ENCODE measurements around the gene MUC22. TPM values are rescaled to one million over a fixed set of nuclear protein-coding genes. Genes with fewer than 3 reads are reported as not detected.
A peak's percentile ranks its signal among the peaks of the same experiment; 100 is the strongest.
"Not testable (repeated sequence)": the region's sequence is repeated elsewhere in the genome, so short reads cannot be mapped to it uniquely, and the experiment has no call there.

The MUC22 gene
- total RNA-seq, 2 experiments from 2014 or later: not detected

- DNase-seq: peak in 9 of 14 experiments; percentile 4 to 57 (median 45)
- H3K27me3 ChIP-seq (ENCODE audit: control insufficient read depth in 1 of 2, insufficient read depth in 2 of 2, low read length in 2 of 2): peaks cover 0 to under 1% of the 10 kb centered on the region in 2 experiments
- Mint-ChIP-seq H3K36me3 (ENCODE audit: low read depth) (no peaks in the 10 kb centered on the region), H3K4me3 (no peak overlapping the region), H3K9me3 (no peaks in the 10 kb centered on the region), H3K27ac (no peak overlapping the region), H3K27me3 (peaks cover 42% of the 10 kb centered on the region), H3K4me1 (ENCODE audit: low read depth) (no peaks in the 10 kb centered on the region)
- H3K9me3 ChIP-seq (ENCODE audit: control insufficient read depth in 1 of 2, insufficient read depth in 1 of 2, low read length in 2 of 2): no peaks in the 10 kb centered on the region
- POLR2A ChIA-PET: interaction anchor here (1.0 kb wide), 1 partner anchor 100 kb away, joined by 3 read pairs; no protein-coding TSS in a partner anchor
- H3K4me3 ChIP-seq (ENCODE audit: low read length): no peak overlapping the region
- intact Hi-C loops (cut with DNase I, micrococcal nuclease): no loop called here
- H3K36me3 ChIP-seq (ENCODE audit: insufficient read depth, low read length): no peaks in the 10 kb centered on the region
- CTCF ChIA-PET: interaction anchor here (0.9 kb wide), 1 partner anchor 37 kb away, joined by 5 read pairs; no protein-coding TSS in a partner anchor
- peak; percentile 57 for TF ChIP-seq CTCF (IDR thresholded peaks at IDR 0.05)
- H3K4me1 ChIP-seq (ENCODE audit: insufficient read depth, low read length): no peaks in the 10 kb centered on the region
- no peak for ATAC-seq (ENCODE audit: poor library complexity)
- no peak overlapping the region for H3K27ac ChIP-seq (ENCODE audit: low read depth in 1 of 2, low read length in 2 of 2)
Observed at GRCh38 chr6:31042806-31043205, 32.5 kb downstream of the MUC22 start.

- H3K27me3 Mint-ChIP-seq: peaks cover 69% of the 10 kb centered on the region
Observed at GRCh38 chr6:31048099-31048498, 37.8 kb downstream of the MUC22 start.

GRCh38 chr6:31049518-31049917 lies 39.2 kb downstream of the MUC22 start:
- no peak overlapping the region for H3K4me3 Mint-ChIP-seq
- Histone ChIP-seq H3K27ac (ENCODE audit: low read depth in 1 of 2, low read length in 2 of 2) (no peak overlapping the region), H3K4me3 (ENCODE audit: low read length) (no peak overlapping the region), H3K27me3 (ENCODE audit: control insufficient read depth in 1 of 2, insufficient read depth in 2 of 2, low read length in 2 of 2) (peaks cover 14 to 15% of the 10 kb centered on the region in 2 experiments), H3K9me3 (ENCODE audit: control insufficient read depth in 1 of 2, insufficient read depth in 1 of 2, low read length in 2 of 2) (no peaks in the 10 kb centered on the region), H3K4me1 (ENCODE audit: insufficient read depth, low read length) (peaks cover 2% of the 10 kb centered on the region), H3K36me3 (ENCODE audit: insufficient read depth, low read length) (no peaks in the 10 kb centered on the region)
- TF ChIP-seq CTCF (IDR thresholded peaks at IDR 0.05): no peak
- H3K27me3 Mint-ChIP-seq: peaks cover 76% of the 10 kb centered on the region
- no peaks in the 10 kb centered on the region for H3K9me3 Mint-ChIP-seq
- H3K36me3 Mint-ChIP-seq (ENCODE audit: low read depth): no peaks in the 10 kb centered on the region
- POLR2A ChIA-PET: no interaction called here
- DNase-seq (no peak), ATAC-seq (ENCODE audit: poor library complexity) (no peak)
- no peaks in the 10 kb centered on the region for H3K4me1 Mint-ChIP-seq (ENCODE audit: low read depth)
- CTCF ChIA-PET: no interaction called here
- no peak overlapping the region for H3K27ac Mint-ChIP-seq
- intact Hi-C loops (cut with DNase I, micrococcal nuclease): no loop called here

More at GRCh38 chr6:31048099-31048498, 37.8 kb downstream of the MUC22 start:
- ATAC-seq (ENCODE audit: poor library complexity) (no peak), DNase-seq (no peak)
- no peaks in the 10 kb centered on the region for H3K9me3 Mint-ChIP-seq
- no peak for TF ChIP-seq CTCF (IDR thresholded peaks at IDR 0.05)
- Histone ChIP-seq H3K4me1 (ENCODE audit: insufficient read depth, low read length) (no peaks in the 10 kb centered on the region), H3K27me3 (ENCODE audit: control insufficient read depth in 1 of 2, insufficient read depth in 2 of 2, low read length in 2 of 2) (peaks cover 8 to 11% of the 10 kb centered on the region in 2 experiments), H3K27ac (ENCODE audit: low read depth in 1 of 2, low read length in 2 of 2) (no peak overlapping the region), H3K9me3 (ENCODE audit: control insufficient read depth in 1 of 2, insufficient read depth in 1 of 2, low read length in 2 of 2) (no peaks in the 10 kb centered on the region), H3K4me3 (ENCODE audit: low read length) (no peak overlapping the region), H3K36me3 (ENCODE audit: insufficient read depth, low read length) (no peaks in the 10 kb centered on the region)
- no peaks in the 10 kb centered on the region for H3K36me3 Mint-ChIP-seq (ENCODE audit: low read depth)
- ChIA-PET CTCF (interaction anchor here (0.7 kb wide), 1 partner anchor 219 kb away, joined by 3 read pairs; no protein-coding TSS in a partner anchor), POLR2A (no interaction called here)
- H3K27ac Mint-ChIP-seq: no peak overlapping the region
- no peak overlapping the region for H3K4me3 Mint-ChIP-seq
- H3K4me1 Mint-ChIP-seq (ENCODE audit: low read depth): no peaks in the 10 kb centered on the region
- intact Hi-C loops (cut with DNase I, micrococcal nuclease): no loop called here

- peaks cover 49% of the 10 kb centered on the region for H3K27me3 Mint-ChIP-seq
- ATAC-seq (ENCODE audit: poor library complexity); H3K9me3 Mint-ChIP-seq; DNase-seq; H3K36me3 Mint-ChIP-seq (ENCODE audit: low read depth); H3K4me1 ChIP-seq (ENCODE audit: insufficient read depth, low read length); H3K36me3 ChIP-seq (ENCODE audit: insufficient read depth, low read length); H3K9me3 ChIP-seq (ENCODE audit: control insufficient read depth in 1 of 2, insufficient read depth in 1 of 2, low read length in 2 of 2); H3K27ac Mint-ChIP-seq; H3K4me3 ChIP-seq (ENCODE audit: low read length); H3K4me1 Mint-ChIP-seq (ENCODE audit: low read depth); H3K4me3 Mint-ChIP-seq; POLR2A ChIA-PET; intact Hi-C loops (cut with DNase I, micrococcal nuclease); H3K27ac ChIP-seq (ENCODE audit: low read depth in 1 of 2, low read length in 2 of 2); CTCF ChIA-PET: not testable (repeated sequence)
- H3K27me3 ChIP-seq (ENCODE audit: control insufficient read depth in 1 of 2, insufficient read depth in 2 of 2, low read length in 2 of 2): peaks cover 10 to 12% of the 10 kb centered on the region in 2 experiments
Observed at GRCh38 chr6:31053187-31053586, 42.9 kb downstream of the MUC22 start.
